Mucosa of descending colon (tissue), 3 donors: Measurements from ENCODE around the gene RAD23B. TPM values are rescaled to one million over a fixed set of nuclear protein-coding genes. Genes with fewer than 3 reads are reported as not detected.

Experiments used
- ATAC-seq: fragments of 200-7000 bp; cut with Tn5 transposase; one replicate; pipeline ENCODE4 v1.9.1; 2020; ENCODE audit warnings: mild to moderate bottlenecking, moderate library complexity
- DNase-seq, 3 donors: peaks; one replicate each; pipeline ENCODE4 v3.0.0-alpha.2; 2020
- H3K36me3 ChIP-seq: fragments of 200-600 bp; one replicate; pipeline ENCODE4 v1.8.0; 2021; ENCODE audit warnings: low read depth, mild to moderate bottlenecking
- H3K4me1 ChIP-seq: fragments of 200-600 bp; one replicate; pipeline ENCODE4 v1.8.0; 2021; ENCODE audit warnings: low read depth, mild to moderate bottlenecking
- H3K4me3 ChIP-seq: fragments of 200-600 bp; one replicate; pipeline ENCODE4 v1.8.0; 2021; ENCODE audit warnings: mild to moderate bottlenecking
- H3K9me3 ChIP-seq: fragments of 200-600 bp; one replicate; pipeline ENCODE4 v1.8.0; 2021; ENCODE audit warnings: mild to moderate bottlenecking
- intact Hi-C, 2 donors: fragments of 100-400 bp; cut with DNase I in 1 of 2; cut with micrococcal nuclease in 1 of 2; formaldehyde crosslinking; loops; one replicate each; pipeline versions ENCODE4 v1.11.0 to v1.11.1; 2022; cut with DNase I, micrococcal nuclease
- total RNA-seq, 3 donors: library from RNA; stranded (reverse); fragmentation: NEBNext Ultra II Directional in 2 of 3; extraction: Animal tissue kit (Norgen Biotek cat#: 25700) in 2 of 3; gene quantifications; one replicate each; pipeline versions ENCODE4 v1.2.1 to v1.2.4, GENCODE V29; 2021 to 2023
- TF ChIP-seq, protein P1 (sequence below): fragments of 200-600 bp; IDR thresholded peaks from one replicate; pipeline ENCODE4 v1.8.0; 2022; ENCODE audit warnings: antibody characterized with exemption, mild to moderate bottlenecking
- donor health status: DM: no; HTN: no; CAD: no; lungs with moderate emphysema.
- donor health status: DM: no; HTN: no; CAD: no.
- donor health status: DM: no; HTN: yes; CAD: no.

Gene RAD23B
- total RNA-seq, 3 donors from 2014 or later = 83.0 to 95.6 (median 93.7) TPM

GRCh38 chr9:107270580-107270979 is 12.5 kb upstream of the RAD23B start:
- TF ChIP-seq, protein P1, sequence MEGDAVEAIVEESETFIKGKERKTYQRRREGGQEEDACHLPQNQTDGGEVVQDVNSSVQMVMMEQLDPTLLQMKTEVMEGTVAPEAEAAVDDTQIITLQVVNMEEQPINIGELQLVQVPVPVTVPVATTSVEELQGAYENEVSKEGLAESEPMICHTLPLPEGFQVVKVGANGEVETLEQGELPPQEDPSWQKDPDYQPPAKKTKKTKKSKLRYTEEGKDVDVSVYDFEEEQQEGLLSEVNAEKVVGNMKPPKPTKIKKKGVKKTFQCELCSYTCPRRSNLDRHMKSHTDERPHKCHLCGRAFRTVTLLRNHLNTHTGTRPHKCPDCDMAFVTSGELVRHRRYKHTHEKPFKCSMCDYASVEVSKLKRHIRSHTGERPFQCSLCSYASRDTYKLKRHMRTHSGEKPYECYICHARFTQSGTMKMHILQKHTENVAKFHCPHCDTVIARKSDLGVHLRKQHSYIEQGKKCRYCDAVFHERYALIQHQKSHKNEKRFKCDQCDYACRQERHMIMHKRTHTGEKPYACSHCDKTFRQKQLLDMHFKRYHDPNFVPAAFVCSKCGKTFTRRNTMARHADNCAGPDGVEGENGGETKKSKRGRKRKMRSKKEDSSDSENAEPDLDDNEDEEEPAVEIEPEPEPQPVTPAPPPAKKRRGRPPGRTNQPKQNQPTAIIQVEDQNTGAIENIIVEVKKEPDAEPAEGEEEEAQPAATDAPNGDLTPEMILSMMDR = no peak
- H3K9me3 ChIP-seq = no peaks in the 10 kb centered on the region
- no peak overlapping the region for H3K4me3 ChIP-seq
- intact Hi-C loops = no loop called here
- ATAC-seq (no peak), DNase-seq (no peak)
- no peaks in the 10 kb centered on the region for H3K36me3 ChIP-seq
- H3K4me1 ChIP-seq = no peaks in the 10 kb centered on the region

GRCh38 chr9:107273634-107274033 is 9.4 kb upstream of the RAD23B start:
- DNase-seq = no peak
- Histone ChIP-seq H3K4me3 (no peak overlapping the region), H3K36me3 (no peaks in the 10 kb centered on the region), H3K9me3 (no peaks in the 10 kb centered on the region), H3K4me1 (no peaks in the 10 kb centered on the region)
- no peak for ATAC-seq
- TF ChIP-seq, protein P1 = no peak
- intact Hi-C loops = no loop called here

DNA sequence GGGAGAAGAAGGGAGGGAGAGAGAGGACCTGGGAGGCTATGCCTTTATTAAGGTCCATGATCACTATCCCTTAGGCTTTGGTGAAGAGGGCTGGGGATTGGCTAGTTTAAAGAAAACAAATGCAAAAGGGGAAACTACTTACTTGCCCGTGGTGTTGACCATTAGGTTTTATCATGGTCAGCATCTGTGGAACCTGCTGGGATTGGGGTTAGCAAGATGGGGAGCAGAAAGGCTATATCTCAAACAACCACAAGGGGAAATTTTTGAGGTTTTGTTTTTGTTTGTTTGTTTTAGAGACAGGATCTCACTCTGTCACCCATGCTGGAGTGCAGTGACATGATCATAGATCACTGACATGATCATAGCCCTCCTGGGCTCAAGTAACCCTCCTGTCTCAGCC is 9.0 kb upstream of the RAD23B start:
- intact Hi-C loops = no loop called here

GRCh38 chr9:107274953-107275422 is 8.1 kb upstream of the RAD23B start:
- peak; percentile 52 for ATAC-seq
- intact Hi-C loops = no loop called here
- H3K4me1 ChIP-seq = no peaks in the 10 kb centered on the region

More for the DNA sequence above, 9.0 kb upstream of the RAD23B start:
- H3K36me3 ChIP-seq = no peaks in the 10 kb centered on the region
- ATAC-seq = no peak
- no peak for DNase-seq
- TF ChIP-seq, protein P1 = no peak
- no peaks in the 10 kb centered on the region for H3K4me1 ChIP-seq
- no peak overlapping the region for H3K4me3 ChIP-seq
- H3K9me3 ChIP-seq = no peaks in the 10 kb centered on the region

GRCh38 chr9:107275530-107275929 is 7.5 kb upstream of the RAD23B start:
- H3K4me1 ChIP-seq = no peaks in the 10 kb centered on the region
- TF ChIP-seq, protein P1 = no peak
- no peaks in the 10 kb centered on the region for H3K9me3 ChIP-seq
- H3K4me3 ChIP-seq = no peak overlapping the region
- ATAC-seq (no peak), DNase-seq (no peak)
- intact Hi-C loops = no loop called here
- H3K36me3 ChIP-seq = no peaks in the 10 kb centered on the region

More at GRCh38 chr9:107274953-107275422, 8.1 kb upstream of the RAD23B start:
- Histone ChIP-seq H3K9me3 (no peaks in the 10 kb centered on the region), H3K4me3 (no peak overlapping the region), H3K36me3 (no peaks in the 10 kb centered on the region)
- TF ChIP-seq, protein P1 = no peak
- no peak for DNase-seq
